Activated naive CD4-positive, alpha-beta T cell treated with anti-CD3 and anti-CD28 coated beads for 36 hours (primary cell): ENCODE data around the gene PLEKHG4B. TPM values are rescaled to one million over a fixed set of nuclear protein-coding genes. Genes with fewer than 3 reads are reported as not detected.
"Not testable (repeated sequence)": the region's sequence is repeated elsewhere in the genome, so short reads cannot be mapped to it uniquely, and the experiment has no call there.

Experiments used
- CTCF ChIA-PET: fragments of 350-600 bp; sonication (Branson Sonifier 250); formaldehyde crosslinking; loops from one replicate; lab custom pipeline; 2021; ENCODE audit warnings: antibody characterized with exemption; lab: Charles Lee
- DNase-seq: peaks from one replicate; pipeline ENCODE4 v3.0.0-alpha.2; 2020
- H3K27ac Mint-ChIP-seq: one replicate; pipeline ENCODE4 v1.8.0; 2021; ENCODE audit warnings: mild to moderate bottlenecking, mixed read lengths
- H3K27me3 Mint-ChIP-seq: one replicate; pipeline ENCODE4 v1.8.0; 2021; ENCODE audit warnings: low read depth, mixed read lengths
- H3K36me3 Mint-ChIP-seq: one replicate; pipeline ENCODE4 v1.8.0; 2021; ENCODE audit warnings: low read depth, mixed read lengths
- H3K4me1 Mint-ChIP-seq: one replicate; pipeline ENCODE4 v1.8.0; 2021; ENCODE audit warnings: low read depth, mixed read lengths
- H3K4me3 Mint-ChIP-seq: one replicate; pipeline ENCODE4 v1.8.0; 2021; ENCODE audit warnings: mild to moderate bottlenecking, moderate library complexity, mixed read lengths
- H3K9me3 Mint-ChIP-seq: one replicate; pipeline ENCODE4 v1.8.0; 2021; ENCODE audit warnings: mixed read lengths
- intact Hi-C: fragments of 100-400 bp; cut with micrococcal nuclease; formaldehyde crosslinking; loops from one replicate; pipeline ENCODE4 v1.15.1; 2023
- total RNA-seq, 2 experiments: library from RNA; stranded (reverse); gene quantifications; one replicate each; pipeline ENCODE4 v1.2.3, GENCODE V29; 2021

The PLEKHG4B gene
- total RNA-seq, 2 experiments from 2014 or later = not detected

GRCh38 chr5:60250-60649 lies 31.7 kb upstream of the PLEKHG4B start:
- H3K27me3 Mint-ChIP-seq = peaks cover 52% of the 10 kb centered on the region
- H3K4me1 Mint-ChIP-seq, DNase-seq, H3K27ac Mint-ChIP-seq, H3K4me3 Mint-ChIP-seq, H3K9me3 Mint-ChIP-seq, CTCF ChIA-PET, intact Hi-C loops, H3K36me3 Mint-ChIP-seq: not testable (repeated sequence)

DNA sequence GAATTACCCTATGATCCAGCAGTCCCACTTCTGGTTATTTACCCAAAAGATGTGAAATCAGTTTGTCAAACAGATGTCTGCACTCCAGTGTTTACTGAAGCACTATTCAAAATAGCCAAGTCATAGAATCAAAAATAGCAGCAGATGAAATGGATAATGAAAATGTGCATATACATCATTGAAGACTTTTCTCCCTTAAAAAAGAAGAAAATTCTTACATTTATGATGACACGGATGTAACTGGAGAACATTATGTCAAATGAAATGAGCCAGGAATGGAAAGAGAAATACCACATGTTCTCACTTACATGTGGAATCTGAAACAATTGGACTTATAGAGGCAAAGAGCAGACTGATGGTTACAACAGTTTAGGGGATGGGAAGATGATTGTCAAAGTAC lies 21.5 kb upstream of the PLEKHG4B start:
- H3K4me1 Mint-ChIP-seq = no peaks in the 10 kb centered on the region
- no peak overlapping the region for H3K4me3 Mint-ChIP-seq
- CTCF ChIA-PET = no interaction called here
- H3K27me3 Mint-ChIP-seq = peaks cover 31% of the 10 kb centered on the region
- DNase-seq = no peak
- H3K9me3 Mint-ChIP-seq = no peaks in the 10 kb centered on the region
- no peaks in the 10 kb centered on the region for H3K36me3 Mint-ChIP-seq
- intact Hi-C loops = no loop called here
- H3K27ac Mint-ChIP-seq = no peak overlapping the region

DNA sequence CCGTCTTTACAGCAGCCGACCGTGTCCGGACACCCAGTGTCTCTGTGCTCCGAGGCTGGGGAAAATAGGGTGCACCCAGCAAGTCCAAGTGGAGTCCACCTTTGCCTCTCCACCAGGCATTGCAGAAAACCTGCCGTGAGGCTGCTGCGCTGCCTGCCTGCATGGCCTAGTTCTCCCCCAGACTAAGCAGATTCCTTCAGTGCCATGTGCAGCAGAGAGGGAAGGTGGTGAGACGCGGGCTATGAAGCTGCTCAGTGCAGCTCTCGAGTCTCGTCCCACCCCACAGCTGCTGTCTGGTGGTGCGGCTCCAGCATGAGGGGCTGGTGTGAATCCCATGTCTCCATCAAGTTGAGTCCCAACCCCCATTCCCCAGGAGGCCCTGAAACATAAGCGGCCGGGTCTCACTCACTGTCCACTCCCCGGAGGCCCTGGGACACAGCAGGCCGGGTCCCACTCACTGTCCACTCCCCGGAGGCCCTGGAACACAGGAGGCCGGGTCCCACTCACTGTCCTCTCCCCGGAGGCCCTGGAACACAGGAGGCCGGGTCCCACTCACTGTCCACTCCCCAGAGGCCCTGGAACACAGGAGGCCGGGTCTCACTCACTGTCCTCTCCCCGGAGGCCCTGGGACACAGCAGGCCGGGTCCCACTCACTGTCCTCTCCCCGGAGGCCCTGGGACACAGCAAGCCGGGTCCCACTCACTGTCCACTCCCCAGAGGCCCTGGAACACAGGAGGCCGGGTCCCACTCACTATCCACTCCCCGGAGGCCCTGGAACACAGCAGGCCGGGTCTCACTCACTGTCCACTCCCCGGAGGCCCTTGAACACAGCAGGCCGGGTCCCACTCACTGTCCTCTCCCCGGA lies 19.4 kb upstream of the PLEKHG4B start:
- H3K4me1 Mint-ChIP-seq, H3K4me3 Mint-ChIP-seq, H3K36me3 Mint-ChIP-seq, H3K27ac Mint-ChIP-seq, CTCF ChIA-PET, H3K9me3 Mint-ChIP-seq, DNase-seq, intact Hi-C loops: not testable (repeated sequence)
- H3K27me3 Mint-ChIP-seq = peaks cover 20% of the 10 kb centered on the region

DNA sequence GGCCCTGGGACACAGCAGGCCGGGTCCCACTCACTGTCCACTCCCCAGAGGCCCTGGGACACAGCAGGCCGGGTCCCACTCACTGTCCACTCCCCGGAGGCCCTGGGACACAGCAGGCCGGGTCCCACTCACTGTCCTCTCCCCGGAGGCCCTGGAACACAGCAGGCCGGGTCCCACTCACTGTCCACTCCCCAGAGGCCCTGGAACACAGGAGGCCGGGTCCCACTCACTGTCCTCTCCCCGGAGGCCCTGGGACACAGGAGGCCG lies 18.9 kb upstream of the PLEKHG4B start:
- H3K27ac Mint-ChIP-seq, H3K36me3 Mint-ChIP-seq, H3K4me1 Mint-ChIP-seq, H3K9me3 Mint-ChIP-seq, H3K4me3 Mint-ChIP-seq, DNase-seq, CTCF ChIA-PET, intact Hi-C loops: not testable (repeated sequence)
- H3K27me3 Mint-ChIP-seq = peaks cover 16% of the 10 kb centered on the region

DNA sequence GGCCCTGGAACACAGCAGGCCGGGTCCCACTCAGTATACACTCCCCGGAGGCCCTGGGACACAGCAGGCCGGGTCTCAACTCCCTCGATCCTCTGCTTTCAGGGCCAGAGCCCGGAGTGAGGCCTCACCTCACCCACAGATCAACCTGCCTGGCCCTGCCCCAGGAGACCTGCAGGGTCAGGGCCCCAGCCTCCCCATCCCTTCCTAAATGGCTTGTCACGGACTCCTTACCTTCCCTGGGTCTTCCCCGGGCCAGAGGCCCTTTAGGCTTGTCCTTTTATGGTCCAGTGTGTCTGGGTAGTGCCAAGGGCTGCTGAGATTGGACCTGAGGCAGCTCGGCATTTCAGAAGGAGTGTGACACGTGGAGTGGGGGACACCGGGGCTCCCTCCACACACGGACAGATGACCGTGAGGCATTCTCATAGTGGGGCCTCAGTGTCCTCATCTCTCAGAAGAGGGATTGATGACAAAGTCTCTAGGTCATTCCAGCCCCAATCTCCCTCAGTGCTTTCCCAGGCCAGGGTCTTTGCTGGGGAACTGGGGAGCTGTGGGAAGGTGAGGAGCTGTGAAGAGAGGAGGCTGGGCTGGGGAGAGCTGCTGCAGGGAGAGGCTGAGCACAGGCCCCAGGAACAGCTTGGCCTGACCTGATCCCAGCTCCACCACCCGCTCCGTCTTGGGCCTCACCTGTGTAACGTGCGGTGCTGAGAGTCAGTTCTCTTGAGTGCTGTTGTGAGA lies 18.0 kb upstream of the PLEKHG4B start:
- Mint-ChIP-seq H3K36me3 (no peaks in the 10 kb centered on the region), H3K27ac (no peak overlapping the region), H3K9me3 (no peaks in the 10 kb centered on the region), H3K4me3 (no peak overlapping the region), H3K27me3 (peaks cover 13% of the 10 kb centered on the region), H3K4me1 (no peaks in the 10 kb centered on the region)
- intact Hi-C loops = no loop called here
- no peak for DNase-seq
- CTCF ChIA-PET = interaction anchor here (0.6 kb wide), 1 partner anchor 354 kb away, joined by 3 read pairs; no protein-coding TSS in a partner anchor

- DNase-seq = no peak
- intact Hi-C loops = no loop called here
- H3K9me3 Mint-ChIP-seq = no peaks in the 10 kb centered on the region
- no peaks in the 10 kb centered on the region for H3K36me3 Mint-ChIP-seq
- no peak overlapping the region for H3K4me3 Mint-ChIP-seq
- no peaks in the 10 kb centered on the region for H3K4me1 Mint-ChIP-seq
- CTCF ChIA-PET = interaction anchor here (0.6 kb wide), 1 partner anchor 354 kb away, joined by 3 read pairs; no protein-coding TSS in a partner anchor
- H3K27ac Mint-ChIP-seq = no peak overlapping the region
- peaks cover 9% of the 10 kb centered on the region for H3K27me3 Mint-ChIP-seq
These were observed 17.4 kb upstream of the PLEKHG4B start for GRCh38 chr5:74503-75109.

DNA sequence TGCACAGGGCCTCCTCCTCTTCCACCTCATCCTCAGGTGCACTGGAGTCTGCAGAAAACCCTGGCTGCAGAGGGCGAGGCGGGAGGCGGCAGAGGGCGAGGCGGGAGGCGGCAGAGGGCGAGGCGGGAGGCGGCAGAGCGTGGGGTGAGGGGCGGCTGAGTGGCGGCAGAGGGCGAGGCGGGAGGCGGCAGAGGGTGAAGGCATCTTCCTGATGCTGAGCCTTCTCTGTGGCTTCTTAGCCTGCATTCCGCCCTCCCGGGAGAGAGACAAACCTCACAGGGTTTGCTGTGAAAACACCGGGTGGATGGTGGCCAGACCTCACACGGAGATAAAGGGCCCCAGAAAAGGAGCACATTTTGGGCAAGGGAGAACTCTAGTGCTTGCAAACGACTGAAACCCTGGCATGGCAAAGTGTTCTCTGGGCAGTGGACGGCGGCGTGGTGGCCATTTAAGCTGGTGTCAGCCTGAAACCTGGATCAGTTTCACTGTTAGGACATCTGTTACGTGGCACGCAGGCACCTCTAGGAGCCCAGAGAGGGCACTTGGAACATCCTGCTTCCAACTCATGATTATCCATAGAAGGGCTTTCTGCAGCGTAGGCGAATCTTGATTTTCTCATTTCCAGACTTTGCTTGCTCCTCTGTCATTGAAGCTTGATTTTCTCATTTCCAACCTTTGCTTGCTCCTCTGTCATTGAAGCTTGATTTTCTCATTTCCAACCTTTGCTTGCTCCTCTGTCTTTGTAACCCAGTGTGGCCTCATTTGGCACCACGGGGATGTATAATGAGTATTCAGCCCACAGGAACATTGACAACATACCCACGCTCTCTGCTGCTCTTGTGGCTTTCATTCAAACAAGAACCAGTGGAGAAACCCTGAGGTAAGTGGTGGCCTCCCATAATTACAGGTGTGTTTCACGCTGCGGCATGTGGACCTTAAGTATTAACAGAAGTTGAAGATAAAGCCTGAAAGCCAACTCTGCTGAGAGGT lies 16.3 kb upstream of the PLEKHG4B start:
- Mint-ChIP-seq H3K9me3 (no peaks in the 10 kb centered on the region), H3K4me1 (no peaks in the 10 kb centered on the region), H3K36me3 (no peaks in the 10 kb centered on the region), H3K4me3 (no peak overlapping the region), H3K27ac (no peak overlapping the region), H3K27me3 (peaks cover 7% of the 10 kb centered on the region)
- DNase-seq = no peak
- CTCF ChIA-PET = no interaction called here
- intact Hi-C loops = no loop called here

DNA sequence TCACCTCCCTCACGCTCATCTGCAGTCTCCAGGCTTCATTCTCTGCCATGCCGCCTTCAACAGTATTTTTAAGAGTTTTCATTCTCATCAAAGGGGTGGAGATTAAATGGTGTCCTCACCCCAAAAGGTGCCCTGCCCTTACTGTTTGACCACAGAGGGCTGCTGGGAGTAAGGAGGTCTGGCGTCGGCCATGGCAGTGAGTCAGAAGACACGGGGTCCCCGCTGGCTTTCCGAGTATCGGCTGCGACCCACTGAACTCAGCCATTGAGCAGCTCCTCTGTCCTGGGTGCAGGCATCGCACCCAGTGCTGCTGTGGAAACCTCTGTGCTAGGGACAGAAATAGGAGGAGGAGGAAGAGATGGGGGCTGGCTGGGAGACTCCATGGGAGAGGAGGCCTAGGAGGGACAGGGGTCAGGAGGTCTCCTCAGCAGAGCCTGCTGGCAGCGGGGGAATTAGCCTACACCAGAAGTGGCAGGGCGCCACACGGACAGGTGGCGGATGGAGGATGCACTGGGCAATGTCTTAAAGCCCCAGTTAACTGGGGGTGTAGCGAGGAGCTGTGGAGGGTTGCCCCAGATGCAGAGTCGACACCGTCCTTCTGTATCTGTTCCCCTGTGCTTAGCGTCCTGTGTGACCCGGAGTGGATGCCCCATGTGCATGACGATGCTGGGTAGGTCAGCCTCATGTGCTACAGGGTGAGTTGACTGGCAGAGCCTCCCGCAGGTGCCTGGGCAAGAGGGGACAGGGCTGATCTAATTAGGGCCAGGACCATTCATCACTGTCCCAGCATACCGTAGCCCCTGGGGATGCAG lies 15.4 kb upstream of the PLEKHG4B start:
- Mint-ChIP-seq H3K27me3 (peaks cover 5% of the 10 kb centered on the region), H3K4me1 (no peaks in the 10 kb centered on the region), H3K36me3 (no peaks in the 10 kb centered on the region), H3K4me3 (no peak overlapping the region), H3K27ac (peak overlapping the region; percentile 36), H3K9me3 (no peaks in the 10 kb centered on the region)
- intact Hi-C loops = no loop called here
- CTCF ChIA-PET = no interaction called here
- DNase-seq = no peak

GRCh38 chr5:77170-77501 lies 14.8 kb upstream of the PLEKHG4B start:
- H3K27me3 Mint-ChIP-seq = peaks cover 3% of the 10 kb centered on the region

GRCh38 chr5:77546-77945 lies 14.4 kb upstream of the PLEKHG4B start:
- peaks cover 3% of the 10 kb centered on the region for H3K27me3 Mint-ChIP-seq
- no peaks in the 10 kb centered on the region for H3K4me1 Mint-ChIP-seq
- H3K36me3 Mint-ChIP-seq = no peaks in the 10 kb centered on the region
- H3K9me3 Mint-ChIP-seq = no peaks in the 10 kb centered on the region
- intact Hi-C loops = no loop called here
- no peak overlapping the region for H3K4me3 Mint-ChIP-seq
- H3K27ac Mint-ChIP-seq = no peak overlapping the region
- CTCF ChIA-PET = no interaction called here
- no peak for DNase-seq

More at GRCh38 chr5:77170-77501, 14.8 kb upstream of the PLEKHG4B start:
- Mint-ChIP-seq H3K4me3 (no peak overlapping the region), H3K27ac (peak overlapping the region; percentile 36), H3K9me3 (no peaks in the 10 kb centered on the region), H3K36me3 (no peaks in the 10 kb centered on the region), H3K4me1 (no peaks in the 10 kb centered on the region)
- CTCF ChIA-PET = no interaction called here
- no peak for DNase-seq
- intact Hi-C loops = no loop called here

GRCh38 chr5:77957-78804 lies 13.8 kb upstream of the PLEKHG4B start:
- no peak overlapping the region for H3K27ac Mint-ChIP-seq
- no peaks in the 10 kb centered on the region for H3K4me1 Mint-ChIP-seq
- H3K9me3 Mint-ChIP-seq = peaks cover 2% of the 10 kb centered on the region
- DNase-seq = peak; percentile 59
- intact Hi-C loops = no loop called here
- no peak overlapping the region for H3K4me3 Mint-ChIP-seq
- H3K36me3 Mint-ChIP-seq = no peaks in the 10 kb centered on the region
- peaks cover 3% of the 10 kb centered on the region for H3K27me3 Mint-ChIP-seq
- CTCF ChIA-PET = interaction anchor here (0.6 kb wide), 1 partner anchor 351 kb away, joined by 3 read pairs; no protein-coding TSS in a partner anchor
